Measurements from ENCODE around the gene CHTF18. TPM values are rescaled to one million over a fixed set of nuclear protein-coding genes. Genes with fewer than 3 reads are reported as not detected.
A peak's percentile ranks its signal among the peaks of the same experiment; 100 is the strongest.
"Not testable (repeated sequence)": the region's sequence is repeated elsewhere in the genome, so short reads cannot be mapped to it uniquely, and the experiment has no call there.

Gene CHTF18
- 10 to 100 TPM; 23.3 to 33.3 (median 25.9) TPM for polyA plus RNA-seq (ENCODE audit: insufficient read length in 4 of 4)

- peak; percentile 80 to 85 (median 84) for DNase-seq (ENCODE audit: low read depth in 4 of 4, low spot score in 3 of 4)
These were observed at the start of gene CHTF18 for GRCh38 chr16:788399-789126. Gene CHTF18, plus strand, starts transcription at chr16:788620. Its CDS starts 65 bp downstream, at chr16:788685.

GRCh38 chr16:739560-740458, 48.6 kb upstream of the CHTF18 start:
- no peak for DNase-seq (ENCODE audit: low read depth in 4 of 4, low spot score in 3 of 4)

GRCh38 chr16:740459-740763, 48.0 kb upstream of the CHTF18 start:
- DNase-seq (ENCODE audit: low read depth in 4 of 4, low spot score in 3 of 4) = no peak

GRCh38 chr16:740764-741505, 47.5 kb upstream of the CHTF18 start, which contains the start of gene CIAO3:
Gene CIAO3, minus strand, starts transcription at chr16:740997. Its CDS starts 12 bp downstream, at chr16:740985.
- DNase-seq (ENCODE audit: low read depth in 4 of 4, low spot score in 3 of 4) = peak in 3 of 4 donors; percentile 78 to 87 (median 80)

GRCh38 chr16:741986-742629, 46.3 kb upstream of the CHTF18 start:
- DNase-seq (ENCODE audit: low read depth in 4 of 4, low spot score in 3 of 4) = no peak

- DNase-seq (ENCODE audit: low read depth in 4 of 4, low spot score in 3 of 4) = not testable (repeated sequence)
These were observed 45.5 kb upstream of the CHTF18 start for GRCh38 chr16:742894-743293.

GRCh38 chr16:743794-744500, 44.5 kb upstream of the CHTF18 start:
- DNase-seq (ENCODE audit: low read depth in 4 of 4, low spot score in 3 of 4) = no peak

GRCh38 chr16:745739-746138, 42.7 kb upstream of the CHTF18 start:
- DNase-seq (ENCODE audit: low read depth in 4 of 4, low spot score in 3 of 4) = no peak

- DNase-seq (ENCODE audit: low read depth in 4 of 4, low spot score in 3 of 4) = no peak
These were observed 41.8 kb upstream of the CHTF18 start for GRCh38 chr16:746637-747036.

GRCh38 chr16:747978-748746, 40.3 kb upstream of the CHTF18 start:
- no peak for DNase-seq (ENCODE audit: low read depth in 4 of 4, low spot score in 3 of 4)

- DNase-seq (ENCODE audit: low read depth in 4 of 4, low spot score in 3 of 4) = no peak
These were observed 39.4 kb upstream of the CHTF18 start for GRCh38 chr16:749010-749409.

- no peak for DNase-seq (ENCODE audit: low read depth in 4 of 4, low spot score in 3 of 4)
These were observed 37.9 kb upstream of the CHTF18 start for GRCh38 chr16:750485-750884.

GRCh38 chr16:751152-752006, 37.0 kb upstream of the CHTF18 start:
- DNase-seq (ENCODE audit: low read depth in 4 of 4, low spot score in 3 of 4) = no peak

GRCh38 chr16:752007-752312, 36.5 kb upstream of the CHTF18 start:
- no peak for DNase-seq (ENCODE audit: low read depth in 4 of 4, low spot score in 3 of 4)

- DNase-seq (ENCODE audit: low read depth in 4 of 4, low spot score in 3 of 4) = not testable (repeated sequence)
These were observed 34.3 kb upstream of the CHTF18 start for GRCh38 chr16:754121-754607.

GRCh38 chr16:754656-755055, 33.8 kb upstream of the CHTF18 start:
- DNase-seq (ENCODE audit: low read depth in 4 of 4, low spot score in 3 of 4) = no peak

- DNase-seq (ENCODE audit: low read depth in 4 of 4, low spot score in 3 of 4) = no peak
These were observed 32.0 kb upstream of the CHTF18 start for GRCh38 chr16:756428-756827.
